Trophoblast cell (in vitro differentiated cells and primary cell): ENCODE measurements around the gene RXRG.

Source experiments
- DNase-seq, 2 donors: peaks; one replicate each; pipeline ENCODE4 v3.0.0-alpha.2; 2016
- H2AFZ ChIP-seq: 2 replicates; pipeline ENCODE4 v1.6.1; 2013; ENCODE audit warnings: low read length, moderate library complexity, mild to moderate bottlenecking; ENCODE audit not compliant: insufficient read depth, poor library complexity
- H2AK5ac ChIP-seq: 2 replicates; pipeline ENCODE4 v1.6.1; 2013; ENCODE audit warnings: mild to moderate bottlenecking, low read length
- H2BK120ac ChIP-seq: 2 replicates; pipeline ENCODE4 v1.6.1; 2013; ENCODE audit warnings: low read length, mild to moderate bottlenecking, moderate library complexity; ENCODE audit not compliant: insufficient read depth, poor library complexity
- H2BK12ac ChIP-seq: 2 replicates; pipeline ENCODE4 v1.6.1; 2013; ENCODE audit warnings: mild to moderate bottlenecking, low read length, moderate library complexity
- H2BK5ac ChIP-seq: 2 replicates; pipeline ENCODE4 v1.6.1; 2013; ENCODE audit warnings: low read length, low read depth, moderate library complexity, mild to moderate bottlenecking; ENCODE audit not compliant: poor library complexity
- H3K14ac ChIP-seq: 2 replicates; pipeline ENCODE4 v1.6.1; 2013; ENCODE audit warnings: mild to moderate bottlenecking, low read length
- H3K18ac ChIP-seq: 2 replicates; pipeline ENCODE4 v1.6.1; 2013; ENCODE audit warnings: mild to moderate bottlenecking, low read length
- H3K23ac ChIP-seq: 2 replicates; pipeline ENCODE4 v1.6.1; 2013; ENCODE audit warnings: low read length
- H3K27ac ChIP-seq: 2 replicates; pipeline ENCODE4 v1.5.1; 2013; ENCODE audit warnings: low read depth, mild to moderate bottlenecking, inconsistent platforms, low read length, moderate library complexity
- H3K27me3 ChIP-seq: 2 replicates; pipeline ENCODE4 v1.6.1; 2013; ENCODE audit warnings: inconsistent platforms, mild to moderate bottlenecking, low read length, moderate library complexity; ENCODE audit not compliant: insufficient read depth
- H3K36me3 ChIP-seq, 2 experiments: 1 replicate in 1 of 2; 2 replicates in 1 of 2; pipeline ENCODE4 v1.6.1; 2013; ENCODE audit warnings: low read length in 2 of 2, mild to moderate bottlenecking in 2 of 2, moderate library complexity in 1 of 2; ENCODE audit not compliant: insufficient read depth in 2 of 2, control insufficient read depth in 1 of 2
- H3K4ac ChIP-seq: 2 replicates; pipeline ENCODE4 v1.6.1; 2013; ENCODE audit warnings: low read depth, mild to moderate bottlenecking, low read length, moderate library complexity
- H3K4me1 ChIP-seq, 2 experiments: 1 replicate in 1 of 2; 2 replicates in 1 of 2; pipeline ENCODE4 v1.6.1; 2013; ENCODE audit warnings: low read length in 2 of 2, mild to moderate bottlenecking in 2 of 2, moderate library complexity in 1 of 2; ENCODE audit not compliant: insufficient read depth in 2 of 2, control insufficient read depth in 1 of 2
- H3K4me2 ChIP-seq: 2 replicates; pipeline ENCODE4 v1.6.1; 2013; ENCODE audit warnings: inconsistent platforms, mild to moderate bottlenecking, low read length, moderate library complexity
- H3K4me3 ChIP-seq: 2 replicates; pipeline ENCODE4 v1.5.1; 2013; ENCODE audit warnings: mild to moderate bottlenecking, low read depth, low read length, inconsistent platforms
- H3K79me1 ChIP-seq: one replicate; pipeline ENCODE4 v1.6.1; 2013; ENCODE audit warnings: low read length
- H3K79me2 ChIP-seq: 2 replicates; pipeline ENCODE4 v1.6.1; 2013; ENCODE audit warnings: low read length, mild to moderate bottlenecking; ENCODE audit not compliant: control insufficient read depth, insufficient read depth, poor library complexity
- H3K9ac ChIP-seq: 2 replicates; pipeline ENCODE4 v1.6.1; 2013; ENCODE audit warnings: mild to moderate bottlenecking, low read length
- H3K9me3 ChIP-seq: 2 replicates; pipeline ENCODE4 v1.6.1; 2013; ENCODE audit warnings: low read depth, mild to moderate bottlenecking, control low read depth, inconsistent platforms, low read length; ENCODE audit not compliant: insufficient read depth
- H4K12ac ChIP-seq: 2 replicates; pipeline ENCODE4 v1.6.1; 2013; ENCODE audit warnings: low read depth, mild to moderate bottlenecking, low read length, moderate library complexity
- H4K8ac ChIP-seq: 2 replicates; pipeline ENCODE4 v1.6.1; 2013; ENCODE audit warnings: low read depth, mild to moderate bottlenecking, low read length, moderate library complexity
- H4K91ac ChIP-seq: one replicate; pipeline ENCODE4 v1.6.1; 2013; ENCODE audit warnings: low read depth, mild to moderate bottlenecking, low read length, moderate library complexity
- WGBS: extraction: QIAGEN DNeasy Blood & Tissue Kit; methylation state at CpG from one replicate; pipeline ENCODE4 v1.1.7; 2013; ENCODE audit warnings: missing lambda C conversion rate; ENCODE audit not compliant: insufficient read length, insufficient coverage; ENCODE audit errors: extremely low coverage; 5-methylcytosine and 5-hydroxymethylcytosine counted together

RXRG gene

GRCh38 chr1:165424454-165425216 is 20.3 kb downstream of the RXRG start:
- H2BK12ac ChIP-seq: no peak overlapping the region
- H2AFZ ChIP-seq: no peak overlapping the region
- H3K79me2 ChIP-seq: no peaks in the 10 kb centered on the region
- no peak for DNase-seq
- H3K18ac ChIP-seq: no peak overlapping the region
- no peak overlapping the region for H3K27ac ChIP-seq
- no peak overlapping the region for H3K9ac ChIP-seq
- H3K4me3 ChIP-seq: no peak overlapping the region
- no peak overlapping the region for H4K8ac ChIP-seq
- no peaks in the 10 kb centered on the region for H3K36me3 ChIP-seq
- no peak overlapping the region for H3K4ac ChIP-seq
- no peak overlapping the region for H2AK5ac ChIP-seq
- no peak overlapping the region for H3K4me2 ChIP-seq
- no peak overlapping the region for H3K23ac ChIP-seq
- WGBS: no CpG with 5 or more reads among the region's 10 CpGs
- no peaks in the 10 kb centered on the region for H3K4me1 ChIP-seq
- H3K27me3 ChIP-seq: no peaks in the 10 kb centered on the region
- H3K9me3 ChIP-seq: peaks cover 1% of the 10 kb centered on the region
- H3K79me1 ChIP-seq: no peaks in the 10 kb centered on the region
- no peak overlapping the region for H2BK5ac ChIP-seq
- H4K91ac ChIP-seq: no peak overlapping the region
- no peak overlapping the region for H4K12ac ChIP-seq
- H2BK120ac ChIP-seq: no peak overlapping the region
- H3K14ac ChIP-seq: no peak overlapping the region

- H3K79me2 ChIP-seq: no peaks in the 10 kb centered on the region
- H2AK5ac ChIP-seq: no peak overlapping the region
- H3K23ac ChIP-seq: no peak overlapping the region
- no peak overlapping the region for H4K91ac ChIP-seq
- DNase-seq: no peak
- H3K4me3 ChIP-seq: no peak overlapping the region
- no peaks in the 10 kb centered on the region for H3K4me1 ChIP-seq
- no peak overlapping the region for H4K12ac ChIP-seq
- no peak overlapping the region for H3K14ac ChIP-seq
- H3K9ac ChIP-seq: no peak overlapping the region
- no CpG with 5 or more reads among the region's 5 CpGs for WGBS
- H2BK5ac ChIP-seq: no peak overlapping the region
- H3K9me3 ChIP-seq: no peaks in the 10 kb centered on the region
- no peak overlapping the region for H4K8ac ChIP-seq
- no peaks in the 10 kb centered on the region for H3K27me3 ChIP-seq
- H2AFZ ChIP-seq: no peak overlapping the region
- H3K4ac ChIP-seq: no peak overlapping the region
- no peak overlapping the region for H2BK12ac ChIP-seq
- H3K18ac ChIP-seq: no peak overlapping the region
- no peak overlapping the region for H2BK120ac ChIP-seq
- no peaks in the 10 kb centered on the region for H3K79me1 ChIP-seq
- H3K27ac ChIP-seq: no peak overlapping the region
- H3K4me2 ChIP-seq: no peak overlapping the region
- H3K36me3 ChIP-seq: no peaks in the 10 kb centered on the region
Measured at GRCh38 chr1:165423136-165423535, 21.8 kb downstream of the RXRG start.

GRCh38 chr1:165420655-165421054 is 24.3 kb downstream of the RXRG start:
- no CpG with 5 or more reads among the region's 2 CpGs for WGBS
- H4K12ac ChIP-seq: no peak overlapping the region
- no peak overlapping the region for H2BK120ac ChIP-seq
- H3K4me1 ChIP-seq: no peaks in the 10 kb centered on the region
- no peak overlapping the region for H3K27ac ChIP-seq
- no peaks in the 10 kb centered on the region for H3K79me1 ChIP-seq
- H3K9ac ChIP-seq: no peak overlapping the region
- no peak overlapping the region for H3K4me3 ChIP-seq
- no peak overlapping the region for H3K4me2 ChIP-seq
- no peak overlapping the region for H3K18ac ChIP-seq
- H2BK12ac ChIP-seq: no peak overlapping the region
- H3K27me3 ChIP-seq: no peaks in the 10 kb centered on the region
- no peak for DNase-seq
- H3K9me3 ChIP-seq: peaks cover 2% of the 10 kb centered on the region
- H2AK5ac ChIP-seq: no peak overlapping the region
- no peak overlapping the region for H3K4ac ChIP-seq
- H3K36me3 ChIP-seq: no peaks in the 10 kb centered on the region
- H3K23ac ChIP-seq: no peak overlapping the region
- no peak overlapping the region for H4K91ac ChIP-seq
- no peak overlapping the region for H3K14ac ChIP-seq
- no peaks in the 10 kb centered on the region for H3K79me2 ChIP-seq
- H2AFZ ChIP-seq: no peak overlapping the region
- H2BK5ac ChIP-seq: no peak overlapping the region
- H4K8ac ChIP-seq: no peak overlapping the region

- Histone ChIP-seq H4K12ac (no peak overlapping the region), H4K91ac (no peak overlapping the region), H3K4me2 (no peak overlapping the region), H3K14ac (no peak overlapping the region), H3K36me3 (no peaks in the 10 kb centered on the region), H3K18ac (no peak overlapping the region), H2BK12ac (no peak overlapping the region), H3K9ac (no peak overlapping the region), H2BK120ac (no peak overlapping the region), H3K79me2 (no peaks in the 10 kb centered on the region), H2BK5ac (no peak overlapping the region), H4K8ac (no peak overlapping the region), H3K9me3 (peaks cover 2% of the 10 kb centered on the region), H3K79me1 (no peaks in the 10 kb centered on the region), H3K27ac (no peak overlapping the region), H3K4me1 (no peaks in the 10 kb centered on the region), H2AK5ac (no peak overlapping the region), H2AFZ (no peak overlapping the region), H3K27me3 (no peaks in the 10 kb centered on the region), H3K4ac (no peak overlapping the region), H3K23ac (no peak overlapping the region), H3K4me3 (no peak overlapping the region)
- DNase-seq: no peak
- no CpG with 5 or more reads among the region's 2 CpGs for WGBS
Measured at GRCh38 chr1:165419839-165420238, 25.1 kb downstream of the RXRG start.
